ENCODE measurements around the gene BIRC6.
"Not testable (repeated sequence)": the region's sequence is repeated elsewhere in the genome, so short reads cannot be mapped to it uniquely, and the experiment has no call there.

The BIRC6 gene

DNA sequence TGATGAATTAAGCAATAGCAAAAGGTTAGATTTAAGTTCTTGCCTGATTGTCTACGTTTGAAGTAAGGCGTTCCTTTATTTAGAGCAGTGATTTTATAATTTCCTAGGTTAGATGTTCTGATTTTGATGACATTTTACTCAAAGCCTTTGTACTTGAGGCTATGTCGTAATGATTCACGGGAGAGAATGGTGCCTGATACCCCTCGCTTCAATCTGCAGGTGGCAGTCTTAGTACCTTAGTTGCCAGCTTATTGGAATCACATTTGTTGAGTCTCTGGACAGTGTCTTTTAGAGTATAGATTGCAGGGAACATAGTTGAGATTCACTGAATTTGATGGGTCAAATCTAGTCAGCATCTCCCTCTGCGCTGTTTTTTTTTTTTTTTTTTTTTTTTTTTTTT is 89.5 kb downstream of the BIRC6 start:
- DNase-seq (ENCODE audit: low read depth in 3 of 3), result no peak

DNA sequence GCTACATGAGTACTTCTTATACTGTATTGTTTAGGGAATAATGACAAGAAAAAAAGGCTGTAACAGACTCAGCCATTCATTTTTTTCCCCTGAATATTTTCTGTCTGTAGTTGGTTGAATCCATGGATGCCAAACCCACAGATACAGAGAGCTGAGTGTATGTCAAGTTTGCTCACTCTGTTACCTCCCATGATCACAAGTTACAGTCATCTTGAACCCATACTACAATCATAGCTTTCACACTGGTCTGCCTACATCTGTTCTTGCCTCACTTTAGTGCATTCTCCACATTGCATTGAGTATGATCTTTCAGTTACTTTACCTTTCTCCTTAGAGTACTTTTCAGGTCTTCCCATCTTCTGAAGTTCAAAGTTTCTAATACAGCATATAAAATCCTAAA is 94.0 kb downstream of the BIRC6 start:
- no peak for DNase-seq (ENCODE audit: low read depth in 3 of 3)

DNA sequence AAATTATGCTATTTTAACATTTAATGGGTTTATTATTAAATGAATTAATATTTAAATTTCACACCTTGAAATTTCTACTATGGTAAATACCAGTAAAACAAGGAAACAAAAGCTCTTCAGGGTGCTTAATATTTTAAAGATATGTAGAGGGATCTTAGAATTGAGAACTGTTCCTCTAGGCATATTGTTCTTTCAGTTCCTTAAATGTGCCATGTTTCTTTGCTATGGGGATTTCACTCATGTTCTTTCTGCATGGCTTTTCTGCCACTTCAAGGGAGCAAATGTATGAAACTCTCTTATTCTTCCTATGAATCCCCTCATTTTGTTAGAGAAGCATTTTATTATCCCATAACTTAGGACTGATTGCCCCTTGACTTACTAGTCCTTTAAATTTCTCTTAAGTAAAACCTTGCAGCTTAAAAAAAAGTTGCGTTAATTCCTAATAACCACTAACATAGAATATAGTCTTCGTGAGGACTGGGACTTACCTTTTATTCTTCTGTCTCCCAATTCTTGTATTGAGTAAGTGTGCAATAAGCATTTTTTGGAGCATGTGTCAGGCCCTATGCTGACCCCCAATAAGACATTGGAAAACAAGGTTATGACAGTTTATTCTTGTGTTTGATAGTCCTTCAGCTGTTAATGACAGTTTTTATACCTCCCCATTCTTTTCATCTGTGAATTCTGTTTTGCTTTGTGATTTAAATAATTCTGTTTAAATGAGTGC is 95.7 kb downstream of the BIRC6 start:
- DNase-seq (ENCODE audit: low read depth in 3 of 3), result no peak

DNA sequence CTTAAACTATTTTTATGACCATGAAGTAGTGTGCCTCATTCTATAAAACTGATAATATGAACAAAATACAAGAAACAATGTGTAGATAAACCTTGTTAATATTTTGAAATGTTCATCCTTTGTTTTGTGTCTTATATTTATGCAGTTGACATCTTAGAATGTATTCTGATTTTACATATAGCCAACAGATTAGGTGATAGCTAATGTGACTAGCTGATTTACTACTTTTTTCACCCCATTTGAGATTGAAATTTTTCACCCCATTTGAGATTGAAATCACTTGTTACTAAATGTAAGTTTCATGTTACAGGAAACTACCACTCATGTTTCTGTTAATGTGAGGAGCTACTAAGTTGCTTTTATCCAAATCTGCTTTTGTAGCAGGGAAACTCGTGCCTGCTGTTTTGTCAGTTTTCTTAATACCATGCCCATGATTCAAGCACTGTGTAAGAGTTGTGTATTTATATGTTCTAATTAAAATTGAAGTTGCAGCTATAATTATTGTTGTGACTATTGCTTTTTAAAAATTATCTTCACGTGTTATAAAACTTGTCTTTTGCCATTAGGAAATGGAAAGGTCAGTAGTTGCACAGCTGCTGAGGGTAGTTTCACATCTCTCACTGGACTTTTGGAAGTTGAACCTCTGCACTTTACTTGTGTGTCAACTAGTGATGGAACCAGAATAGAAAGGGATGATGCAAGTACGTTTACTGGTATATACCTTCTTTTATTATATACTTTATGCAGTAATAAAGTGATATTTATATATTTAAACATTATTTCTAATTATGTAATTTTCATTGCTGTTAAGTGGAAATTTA is 96.6 kb downstream of the BIRC6 start:
- DNase-seq (ENCODE audit: low read depth in 3 of 3), result no peak

DNA sequence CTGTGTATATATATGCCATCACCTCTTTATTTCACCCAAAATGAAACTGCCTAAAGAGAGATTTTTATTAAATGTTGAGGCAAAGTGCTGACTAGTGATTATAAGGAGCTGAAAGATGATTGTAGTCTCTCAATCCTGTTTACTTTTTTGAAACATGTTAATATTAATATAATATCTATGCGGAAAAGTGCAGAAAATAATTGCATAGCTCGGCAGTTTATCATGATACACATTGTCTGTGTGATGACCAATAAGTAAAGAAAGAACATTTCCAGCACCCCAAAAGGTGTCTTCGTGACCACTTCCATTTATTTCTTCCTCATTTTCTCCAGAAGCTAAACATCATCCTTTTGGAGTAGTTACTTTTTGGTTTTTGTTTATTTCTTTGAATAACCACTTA is 99.0 kb downstream of the BIRC6 start:
- DNase-seq (ENCODE audit: low read depth in 3 of 3), result no peak

DNA sequence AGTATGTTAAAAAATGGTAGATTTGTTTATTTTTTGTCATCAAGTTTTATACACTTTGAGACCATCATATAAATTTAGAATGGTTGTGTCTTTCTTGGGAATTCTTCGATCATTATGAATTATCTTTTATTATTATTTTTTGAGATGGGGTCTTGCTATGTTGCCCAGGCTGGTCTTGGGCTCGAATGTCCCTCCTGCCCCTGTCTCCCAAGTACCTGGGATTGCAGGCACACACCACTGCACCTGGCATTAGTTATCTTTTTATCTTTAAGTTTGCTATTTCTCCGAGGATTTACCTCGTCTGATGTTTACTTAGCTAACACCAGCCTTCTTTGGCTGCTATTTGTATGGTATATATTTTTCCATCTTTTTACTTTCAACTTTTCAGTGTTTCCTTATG is 100.0 kb downstream of the BIRC6 start:
- DNase-seq (ENCODE audit: low read depth in 3 of 3), result no peak

DNA sequence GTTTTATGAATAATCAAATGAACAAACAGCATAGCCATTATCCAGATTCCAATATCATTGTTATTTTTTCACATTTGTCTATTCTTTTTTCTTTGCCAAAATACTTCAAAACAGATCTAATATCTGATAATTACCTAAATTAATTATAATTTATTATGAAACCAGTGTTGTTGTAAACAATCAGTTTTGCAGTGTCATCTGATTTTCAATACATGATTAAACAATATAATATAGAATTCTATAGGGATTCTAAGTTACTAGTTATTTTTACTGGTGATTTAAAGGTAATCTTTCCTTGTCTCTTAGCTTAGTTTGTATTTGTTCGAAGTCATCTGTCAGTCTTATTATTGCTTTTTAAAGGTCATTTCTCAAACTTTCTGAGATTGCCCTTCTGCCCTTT is 101.0 kb downstream of the BIRC6 start:
- no peak for DNase-seq (ENCODE audit: low read depth in 3 of 3)

DNA sequence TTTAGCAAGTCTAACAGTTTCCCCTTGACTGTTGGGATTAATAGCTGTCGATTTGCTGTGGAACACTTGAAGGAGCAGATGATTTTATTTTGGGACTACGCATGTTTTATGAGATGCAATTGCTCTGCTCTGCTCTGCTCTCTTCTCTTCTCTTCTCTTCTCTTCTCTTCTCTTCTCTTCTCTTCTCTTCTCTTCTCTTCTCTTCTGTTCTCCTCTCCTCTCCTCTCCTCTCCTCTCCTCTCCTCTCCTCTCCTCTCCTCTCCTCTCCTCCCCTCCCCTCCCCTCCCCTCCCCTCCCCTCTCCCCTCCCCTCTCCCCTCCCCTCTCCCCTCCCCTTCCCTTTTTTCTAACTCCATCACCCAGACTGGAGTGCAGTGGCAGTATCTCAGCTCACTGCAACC is 104.0 kb downstream of the BIRC6 start:
- not testable (repeated sequence) for DNase-seq (ENCODE audit: low read depth in 3 of 3)

DNA sequence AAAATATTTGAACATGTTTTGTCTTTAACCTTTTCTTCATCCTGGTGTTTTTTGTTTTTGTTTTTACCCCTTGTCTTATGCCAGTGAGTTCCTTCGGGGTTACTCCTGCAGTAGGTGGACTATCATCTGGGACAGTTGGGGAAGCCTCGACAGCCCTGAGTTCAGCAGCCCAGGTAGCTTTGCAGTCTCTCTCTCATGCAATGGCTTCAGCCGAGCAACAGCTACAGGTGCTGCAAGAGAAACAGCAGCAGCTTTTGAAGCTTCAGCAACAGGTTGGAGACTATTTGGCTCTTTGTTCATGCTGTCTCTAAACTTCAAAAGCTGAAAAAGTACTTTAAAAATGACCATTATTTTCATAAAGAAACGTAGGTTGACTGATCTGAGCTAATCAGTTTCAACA is 106.3 kb downstream of the BIRC6 start:
- DNase-seq (ENCODE audit: low read depth in 3 of 3), result no peak

DNA sequence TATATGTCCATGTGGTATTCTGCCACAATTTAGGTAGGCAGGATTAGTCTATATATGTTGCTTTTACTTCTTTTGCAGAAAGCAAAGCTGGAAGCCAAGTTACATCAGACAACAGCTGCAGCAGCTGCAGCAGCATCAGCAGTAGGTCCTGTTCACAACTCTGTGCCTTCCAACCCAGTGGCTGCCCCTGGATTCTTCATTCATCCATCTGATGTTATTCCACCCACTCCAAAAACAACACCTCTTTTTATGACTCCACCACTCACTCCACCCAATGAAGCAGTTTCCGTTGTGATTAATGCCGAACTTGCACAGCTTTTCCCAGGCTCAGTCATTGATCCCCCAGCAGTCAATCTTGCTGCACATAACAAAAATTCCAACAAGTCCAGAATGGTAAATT is 107.6 kb downstream of the BIRC6 start:
- no peak for DNase-seq (ENCODE audit: low read depth in 3 of 3)

DNA sequence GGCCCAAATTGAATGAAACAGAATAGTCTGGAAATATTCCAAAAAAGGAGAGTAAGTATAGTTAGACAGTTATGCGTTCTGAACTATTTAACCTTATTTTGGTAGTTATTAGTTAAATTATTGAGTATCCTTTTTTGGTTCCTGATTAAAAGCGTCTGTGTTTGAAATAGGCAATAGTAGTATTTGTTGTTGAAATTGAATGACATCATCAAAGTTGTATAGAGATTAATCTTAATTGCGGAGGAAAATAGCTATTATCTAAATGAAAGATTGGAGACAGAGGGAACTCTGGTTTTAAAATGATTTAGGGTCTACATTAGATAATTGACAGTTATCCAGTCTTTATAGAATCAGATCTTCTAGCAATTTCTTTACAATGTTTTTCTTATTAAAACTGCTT is 115.8 kb downstream of the BIRC6 start:
- DNase-seq (ENCODE audit: low read depth in 3 of 3), result no peak

DNA sequence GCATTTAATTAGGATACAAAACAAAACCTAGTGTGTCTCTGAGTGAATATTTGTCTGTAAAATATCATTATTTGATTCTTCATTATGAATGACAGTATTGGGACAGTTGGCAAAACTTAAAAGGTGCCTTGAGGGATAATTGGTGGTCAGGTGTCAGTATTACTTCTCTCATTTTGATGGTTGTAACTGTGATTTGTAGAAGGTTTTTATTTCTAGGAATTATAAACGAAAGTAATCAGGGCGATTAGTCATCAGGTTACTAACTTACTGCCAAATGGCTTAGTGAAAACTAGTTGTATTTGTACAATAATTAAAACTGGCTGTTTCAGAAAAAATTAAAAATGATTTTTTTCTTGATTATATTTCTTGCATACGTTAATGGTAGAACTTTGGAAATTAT is 117.6 kb downstream of the BIRC6 start:
- DNase-seq (ENCODE audit: low read depth in 3 of 3), result no peak

DNA sequence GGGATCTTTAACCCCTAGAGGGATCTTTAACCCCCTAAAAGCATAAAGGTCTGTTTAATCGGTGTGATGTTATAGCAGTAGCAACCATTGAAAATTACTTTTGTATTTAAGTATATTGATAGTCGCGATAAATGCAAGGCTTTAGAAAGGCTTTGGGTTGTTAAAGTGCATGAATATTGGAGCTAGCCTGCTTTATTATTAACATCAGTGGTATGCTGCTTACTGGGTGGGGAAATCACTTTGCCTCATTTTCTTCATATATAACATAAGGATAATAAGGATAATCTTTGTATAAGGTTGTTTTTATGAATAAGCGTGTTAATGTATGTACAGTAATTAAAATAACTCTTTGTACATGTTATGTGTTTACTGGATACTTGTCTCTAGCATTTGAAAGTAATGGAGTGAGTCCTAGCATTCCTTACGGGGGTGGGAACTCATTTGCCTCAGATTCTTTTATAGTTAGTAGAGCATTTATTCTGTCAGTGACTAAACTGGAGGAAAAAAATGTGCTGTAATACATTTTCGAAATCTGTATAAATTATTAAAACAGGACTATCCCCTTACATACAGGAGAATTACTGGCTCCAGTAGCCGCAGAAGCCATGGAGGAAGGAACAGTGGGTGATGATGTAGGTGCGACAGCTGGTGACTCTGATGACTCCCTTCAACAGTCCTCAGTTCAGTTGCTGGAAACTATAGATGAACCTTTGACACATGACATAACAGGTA is 122.2 kb downstream of the BIRC6 start:
- DNase-seq (ENCODE audit: low read depth in 3 of 3), result no peak

DNA sequence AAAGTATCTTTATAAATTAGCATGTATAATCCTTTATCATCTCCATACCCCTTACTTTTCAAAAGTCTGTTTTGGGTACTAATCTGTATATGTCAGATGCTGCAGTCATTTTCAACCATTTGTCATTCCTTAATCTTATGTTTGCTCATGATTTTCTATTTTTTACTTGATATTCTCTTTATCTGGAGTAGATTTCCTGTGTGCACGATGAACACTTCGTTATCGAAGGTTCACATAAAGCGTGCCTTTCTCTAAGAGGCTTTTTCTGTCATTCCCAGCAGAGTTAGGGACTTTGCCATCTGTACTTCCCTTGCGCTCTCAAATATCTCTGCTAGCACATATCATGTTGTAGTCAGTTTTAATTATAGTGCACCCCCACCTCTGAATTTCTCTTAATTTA is 123.2 kb downstream of the BIRC6 start:
- DNase-seq (ENCODE audit: low read depth in 3 of 3), result no peak

DNA sequence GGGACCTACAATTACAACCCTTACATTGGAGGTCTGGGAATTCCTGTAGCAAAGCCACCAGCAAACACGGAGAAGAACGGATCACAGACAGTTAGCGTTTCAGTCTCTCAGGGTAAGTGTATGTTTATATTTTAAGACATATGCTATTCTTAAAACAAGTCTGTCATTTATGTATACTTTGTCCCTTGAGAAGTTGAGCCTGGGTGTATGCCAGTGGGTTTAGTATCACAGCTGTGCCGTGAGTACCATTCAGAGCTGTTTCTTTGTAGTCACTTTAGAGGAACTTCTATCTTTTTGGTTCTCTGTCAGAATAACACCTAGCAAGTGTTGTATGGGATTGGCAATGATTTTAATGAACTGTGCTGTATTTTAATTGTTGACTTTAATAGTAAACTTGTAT is 125.6 kb downstream of the BIRC6 start:
- no peak for DNase-seq (ENCODE audit: low read depth in 3 of 3)

DNA sequence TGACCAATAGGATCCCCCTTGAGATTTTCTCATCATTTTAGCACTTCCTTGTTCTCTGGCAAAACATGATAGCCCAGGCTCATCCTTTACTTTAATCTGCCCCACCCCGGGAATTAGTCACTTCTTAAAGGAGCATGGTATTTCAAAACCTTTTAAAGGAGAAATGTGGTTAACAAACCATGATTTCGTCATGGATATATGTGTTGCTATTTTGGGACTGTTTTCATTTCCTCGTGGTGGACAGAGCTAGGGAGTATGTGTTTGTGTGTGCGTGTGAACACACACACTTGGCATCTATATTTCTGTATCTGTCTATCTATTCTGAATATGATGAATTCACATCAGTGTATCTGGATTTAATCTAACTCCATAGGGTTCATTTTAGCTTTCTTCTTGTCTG is 128.1 kb downstream of the BIRC6 start:
- DNase-seq (ENCODE audit: low read depth in 3 of 3), result no peak

DNA sequence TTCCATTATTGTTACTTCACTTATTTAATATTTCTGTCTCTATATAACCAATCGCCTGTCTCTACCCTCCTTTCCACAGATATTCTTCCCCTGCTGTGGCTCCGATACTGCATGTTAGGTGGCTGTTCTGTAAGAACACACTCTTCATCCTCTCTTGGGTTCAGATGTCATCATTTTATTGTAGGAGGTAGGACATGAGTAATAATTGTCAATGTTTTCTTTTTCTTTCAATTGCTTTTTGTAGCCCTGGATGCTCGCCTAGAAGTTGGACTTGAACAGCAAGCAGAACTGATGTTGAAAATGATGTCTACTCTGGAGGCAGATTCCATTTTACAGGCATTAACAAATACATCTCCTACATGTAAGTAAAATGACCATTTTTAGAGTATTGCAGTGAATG is 128.6 kb downstream of the BIRC6 start:
- no peak for DNase-seq (ENCODE audit: low read depth in 3 of 3)

DNA sequence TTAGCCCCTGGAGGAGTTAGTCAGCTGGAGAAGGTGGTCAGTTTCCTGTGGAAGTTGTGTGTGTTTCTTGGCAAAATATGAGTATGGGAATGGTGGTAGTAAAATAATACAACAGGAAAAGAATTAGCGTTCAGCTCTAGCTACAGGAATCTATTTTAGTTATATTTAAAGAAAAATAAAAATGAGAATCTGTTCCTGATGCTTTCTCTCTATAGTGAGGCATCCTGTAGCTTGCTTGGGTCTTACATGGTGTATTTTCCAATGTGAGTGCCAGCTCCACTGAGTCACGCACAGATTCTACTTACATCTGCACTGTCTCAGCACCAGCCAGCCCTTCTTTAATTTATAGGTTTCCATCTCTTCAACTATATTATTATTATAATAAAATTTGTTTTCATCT is 132.2 kb downstream of the BIRC6 start:
- no peak for DNase-seq (ENCODE audit: low read depth in 3 of 3)

DNA sequence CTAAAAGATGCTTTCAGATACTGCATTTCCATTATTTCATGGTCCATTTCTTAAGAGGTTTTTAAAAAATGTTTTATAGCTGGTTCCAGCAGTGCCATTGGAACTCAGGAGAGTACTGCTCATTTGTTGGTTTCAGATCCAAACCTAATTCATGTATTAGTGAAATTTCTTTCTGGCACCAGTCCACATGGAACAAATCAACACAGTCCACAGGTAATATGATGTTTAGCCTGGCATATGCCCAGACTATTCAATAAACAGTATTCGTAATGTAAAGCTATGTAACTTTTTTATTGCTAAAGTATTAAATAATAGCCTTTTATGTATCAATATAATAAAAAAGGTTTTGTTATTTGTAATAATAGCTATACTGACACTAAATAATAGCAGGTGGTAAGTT is 134.5 kb downstream of the BIRC6 start:
- no peak for DNase-seq (ENCODE audit: low read depth in 3 of 3)

DNA sequence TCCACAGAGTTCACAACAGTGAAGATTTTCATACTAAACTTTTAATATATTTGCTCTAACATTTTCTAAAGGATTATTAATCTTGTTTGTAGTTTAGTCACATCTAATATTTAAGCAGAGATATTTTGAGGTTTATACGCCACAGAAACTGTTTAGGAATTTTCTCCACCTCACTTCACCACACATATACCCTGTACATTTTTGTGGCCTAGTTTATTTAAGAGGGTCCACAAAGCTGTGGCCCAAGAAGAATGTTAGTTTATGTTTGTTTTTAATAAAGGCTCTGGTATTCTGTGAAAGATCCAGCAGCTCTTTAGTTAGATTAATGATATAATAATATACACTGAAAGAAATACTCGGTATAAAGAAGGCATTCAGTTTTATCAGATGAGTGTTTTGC is 138.3 kb downstream of the BIRC6 start:
- DNase-seq (ENCODE audit: low read depth in 3 of 3), result no peak

DNA sequence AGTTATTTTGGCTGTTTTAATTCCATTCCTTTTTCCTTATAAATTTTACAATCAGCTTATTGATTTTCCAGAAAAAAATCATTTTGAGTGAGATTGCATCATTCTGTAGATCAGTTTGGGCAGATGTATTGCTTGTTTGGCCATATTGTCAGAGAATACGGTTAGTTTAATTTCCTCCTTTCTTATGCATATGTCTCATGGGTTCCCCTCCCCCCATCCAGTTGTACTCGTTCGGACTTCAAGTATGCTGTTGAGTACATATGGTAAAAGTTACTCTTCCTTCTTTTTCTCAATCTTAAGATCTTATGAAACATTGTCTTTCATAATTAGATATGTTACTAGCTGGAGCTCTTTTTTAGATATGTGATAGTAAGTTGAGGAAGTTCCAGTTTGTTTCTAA is 139.8 kb downstream of the BIRC6 start:
- no peak for DNase-seq (ENCODE audit: low read depth in 3 of 3)

DNA sequence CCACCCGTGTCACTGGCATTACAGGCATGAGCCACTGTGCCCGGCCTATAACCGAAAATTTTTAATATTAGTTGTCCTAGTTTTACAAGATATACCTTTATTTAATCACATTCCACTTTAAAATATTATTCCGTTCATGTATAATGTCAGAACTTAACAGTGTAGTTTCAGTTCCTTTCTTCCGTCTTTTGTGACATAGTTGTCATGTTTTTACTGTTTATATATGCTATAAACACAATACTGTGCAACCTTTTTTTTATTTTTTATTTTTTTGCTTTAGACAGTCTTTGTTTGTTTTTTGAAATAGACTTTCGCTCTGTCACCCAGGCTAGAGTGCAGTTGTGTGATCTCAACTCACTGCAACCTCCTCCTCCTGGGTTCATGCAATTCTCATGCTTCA is 141.5 kb downstream of the BIRC6 start:
- DNase-seq (ENCODE audit: low read depth in 3 of 3), result no peak

DNA sequence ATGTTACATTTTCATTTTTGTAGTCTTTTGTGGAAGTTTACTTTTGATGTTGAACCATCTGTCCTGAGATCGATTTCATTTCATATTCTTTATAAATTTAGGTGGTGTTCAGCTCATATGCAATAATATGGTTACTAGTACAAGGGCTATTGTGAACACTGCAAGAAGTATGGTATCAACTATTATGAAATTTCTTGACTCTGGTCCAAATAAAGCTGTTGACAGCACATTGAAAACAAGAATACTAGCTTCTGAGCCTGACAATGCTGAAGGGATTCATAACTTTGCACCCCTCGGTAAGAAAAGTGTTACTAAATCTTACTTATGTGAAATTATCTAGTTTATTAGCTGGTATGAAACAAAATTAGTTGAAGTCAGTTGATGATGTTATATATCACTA is 146.1 kb downstream of the BIRC6 start:
- DNase-seq (ENCODE audit: low read depth in 3 of 3), result no peak
